Endothelial cell of umbilical vein (primary cell): Measurements from ENCODE around the gene DAPK3.

Source experiments
- CTCF ChIP-seq, 2 donors: IDR thresholded peaks; 1 replicate in 1 of 2; 2 replicates in 1 of 2; pipeline ENCODE4 v1.5.1; 2011; ENCODE audit warnings: low read length in 2 of 2, mild to moderate bottlenecking in 2 of 2, moderate library complexity in 2 of 2, control low read depth in 1 of 2, inconsistent platforms in 1 of 2, low read depth in 1 of 2; ENCODE audit not compliant: insufficient read depth in 1 of 2; ENCODE audit errors: extremely low read depth in 1 of 2
- EZH2 ChIP-seq: IDR thresholded peaks from 2 replicates; pipeline ENCODE4 v1.6.1; 2012; ENCODE audit warnings: borderline replicate concordance, low read depth, mild to moderate bottlenecking, moderate library complexity, low read length, inconsistent platforms; ENCODE audit not compliant: severe bottlenecking
- FOS ChIP-seq: IDR thresholded peaks from 2 replicates; pipeline ENCODE4 v1.6.1; 2011; ENCODE audit warnings: mild to moderate bottlenecking, low read length, moderate library complexity, borderline replicate concordance; ENCODE audit not compliant: insufficient read depth
- GATA2 ChIP-seq: IDR thresholded peaks from 2 replicates; pipeline ENCODE4 v1.7.0; 2011; ENCODE audit warnings: low read depth, mild to moderate bottlenecking, moderate library complexity, mixed read lengths, low read length; ENCODE audit not compliant: insufficient read length, insufficient read depth
- JUN ChIP-seq: IDR thresholded peaks from 2 replicates; pipeline ENCODE4 v1.6.1; 2011; ENCODE audit warnings: borderline replicate concordance, low read depth; ENCODE audit not compliant: insufficient read length, insufficient read depth
- MAX ChIP-seq: IDR thresholded peaks from 2 replicates; pipeline ENCODE4 v1.6.1; 2011; ENCODE audit not compliant: insufficient read depth, insufficient read length
- MYC ChIP-seq: IDR thresholded peaks from one replicate; pipeline ENCODE4 v1.6.1; 2011; ENCODE audit warnings: mild to moderate bottlenecking, low read depth, low read length
- POLR2A ChIP-seq: IDR thresholded peaks from 2 replicates; pipeline ENCODE4 v1.6.1; 2012; ENCODE audit warnings: low read depth, mild to moderate bottlenecking, control low read depth, low read length
- POLR2AphosphoS5 ChIP-seq: IDR thresholded peaks from 2 replicates; pipeline ENCODE4 v1.6.1; 2012; ENCODE audit warnings: low read depth, mild to moderate bottlenecking, control low read depth, low read length, moderate library complexity; ENCODE audit not compliant: insufficient read depth

- TF ChIP-seq MYC: no peak
- no peak for TF ChIP-seq CTCF (IDR thresholded peaks at IDR 0.05; ENCODE audit: extremely low read depth in 1 of 2, insufficient read depth in 1 of 2, low read depth in 1 of 2, low read length in 2 of 2)
- TF ChIP-seq JUN: no peak
- no peak for TF ChIP-seq POLR2A
- no peak for TF ChIP-seq POLR2AphosphoS5
- TF ChIP-seq GATA2: no peak
- TF ChIP-seq EZH2: no peak
- TF ChIP-seq MAX: no peak
- no peak for TF ChIP-seq FOS
Observed at GRCh38 chr19:3936506-3937442, 34.1 kb downstream of the DAPK3 start.
